Measurements from ENCODE around the gene TSPAN14. TPM values are rescaled to one million over a fixed set of nuclear protein-coding genes. Genes with fewer than 3 reads are reported as not detected.

TSPAN14 gene
- total RNA-seq, 2 donors from 2014 or later: 83.5 to 91.7 TPM

DNA sequence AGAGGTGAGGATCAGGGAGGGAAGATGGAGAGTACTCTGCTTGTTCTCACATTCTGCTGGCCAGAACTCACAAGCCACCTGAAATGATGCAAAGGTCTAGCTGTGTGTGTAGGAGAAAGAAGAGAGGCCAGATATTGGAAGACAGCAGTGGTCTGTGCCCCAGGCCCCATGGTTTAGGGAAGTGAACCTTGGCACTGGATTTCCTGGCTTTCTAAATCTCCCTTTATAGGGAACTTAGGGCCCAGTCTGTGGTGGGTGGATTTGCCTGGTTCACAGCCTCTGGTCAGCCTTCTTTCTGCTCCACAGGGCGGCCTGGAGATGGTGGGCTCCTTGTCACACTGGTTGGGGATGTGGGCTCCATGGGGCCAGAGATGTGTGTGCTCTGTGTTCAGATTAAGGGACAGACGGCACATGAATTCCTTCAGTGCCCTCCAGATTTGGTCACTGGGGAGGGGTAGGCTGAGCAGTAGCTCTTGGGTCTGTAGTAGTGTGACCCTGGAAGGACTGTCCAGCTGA, 74.1 kb downstream of the TSPAN14 start:
- no peak overlapping the region for H3K4me3 ChIP-seq
- no peak overlapping the region for H3K27ac ChIP-seq
- H3K9me3 ChIP-seq: no peaks in the 10 kb centered on the region
- DNase-seq: no peak
- intact Hi-C loops (cut with DNase I): no loop called here
- H3K36me3 ChIP-seq: no peaks in the 10 kb centered on the region
- no peak overlapping the region for H3K9ac ChIP-seq (ENCODE audit: low read depth in 2 of 2, low read length in 2 of 2)
- no peaks in the 10 kb centered on the region for H3K27me3 ChIP-seq
- TF ChIP-seq, protein P1, sequence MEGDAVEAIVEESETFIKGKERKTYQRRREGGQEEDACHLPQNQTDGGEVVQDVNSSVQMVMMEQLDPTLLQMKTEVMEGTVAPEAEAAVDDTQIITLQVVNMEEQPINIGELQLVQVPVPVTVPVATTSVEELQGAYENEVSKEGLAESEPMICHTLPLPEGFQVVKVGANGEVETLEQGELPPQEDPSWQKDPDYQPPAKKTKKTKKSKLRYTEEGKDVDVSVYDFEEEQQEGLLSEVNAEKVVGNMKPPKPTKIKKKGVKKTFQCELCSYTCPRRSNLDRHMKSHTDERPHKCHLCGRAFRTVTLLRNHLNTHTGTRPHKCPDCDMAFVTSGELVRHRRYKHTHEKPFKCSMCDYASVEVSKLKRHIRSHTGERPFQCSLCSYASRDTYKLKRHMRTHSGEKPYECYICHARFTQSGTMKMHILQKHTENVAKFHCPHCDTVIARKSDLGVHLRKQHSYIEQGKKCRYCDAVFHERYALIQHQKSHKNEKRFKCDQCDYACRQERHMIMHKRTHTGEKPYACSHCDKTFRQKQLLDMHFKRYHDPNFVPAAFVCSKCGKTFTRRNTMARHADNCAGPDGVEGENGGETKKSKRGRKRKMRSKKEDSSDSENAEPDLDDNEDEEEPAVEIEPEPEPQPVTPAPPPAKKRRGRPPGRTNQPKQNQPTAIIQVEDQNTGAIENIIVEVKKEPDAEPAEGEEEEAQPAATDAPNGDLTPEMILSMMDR (IDR thresholded peaks at IDR 0.05): no peak
- H3K4me1 ChIP-seq: no peaks in the 10 kb centered on the region

DNA sequence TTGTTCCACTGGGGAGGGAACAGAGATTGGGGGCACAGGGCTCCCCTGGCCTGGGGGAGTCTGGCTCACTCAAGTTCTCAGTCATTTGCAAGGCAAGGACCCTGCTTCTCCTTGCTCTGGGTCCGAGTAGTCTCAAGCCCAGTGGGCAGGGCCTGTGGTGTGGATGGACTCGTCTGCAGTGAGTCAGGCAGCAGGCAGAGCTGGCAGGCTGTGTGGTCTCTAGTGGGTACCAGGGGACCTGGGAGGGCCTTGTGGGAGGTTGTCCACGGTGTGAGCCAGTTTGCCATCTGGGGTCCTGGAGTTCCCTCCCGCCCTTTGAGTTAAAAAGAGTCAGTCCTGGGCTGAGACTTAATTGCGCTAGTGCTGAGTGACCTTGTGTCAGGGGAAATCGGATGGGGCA, 74.8 kb downstream of the TSPAN14 start:
- Histone ChIP-seq H3K27me3 (no peaks in the 10 kb centered on the region), H3K9ac (ENCODE audit: low read depth in 2 of 2, low read length in 2 of 2) (no peak overlapping the region), H3K36me3 (no peaks in the 10 kb centered on the region), H3K4me3 (no peak overlapping the region), H3K4me1 (no peaks in the 10 kb centered on the region), H3K27ac (no peak overlapping the region), H3K9me3 (no peaks in the 10 kb centered on the region)
- TF ChIP-seq, protein P1 (IDR thresholded peaks at IDR 0.05): no peak
- intact Hi-C loops (cut with DNase I): no loop called here
- DNase-seq: no peak

DNA sequence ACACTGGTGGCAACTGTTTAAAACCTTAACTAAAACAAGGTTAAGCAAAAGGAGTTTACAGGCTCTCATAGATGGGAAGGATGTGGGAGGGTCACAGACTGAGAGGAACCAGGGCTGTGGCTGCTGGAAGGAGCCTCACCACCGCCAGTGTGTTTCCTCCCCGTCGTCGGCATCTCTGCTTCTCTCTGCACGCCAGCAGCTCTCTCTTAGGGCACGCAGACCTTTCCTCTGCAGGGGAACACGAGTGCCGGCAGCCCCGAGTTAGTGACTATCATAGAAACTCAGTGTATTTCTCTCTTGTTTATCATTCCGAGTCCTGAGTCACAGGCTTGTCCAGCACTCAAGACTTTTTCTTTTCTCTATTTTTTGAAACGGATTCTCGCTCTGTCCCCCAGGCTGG, 75.5 kb downstream of the TSPAN14 start:
- Histone ChIP-seq H3K27ac (no peak overlapping the region), H3K4me3 (no peak overlapping the region), H3K27me3 (no peaks in the 10 kb centered on the region), H3K9me3 (no peaks in the 10 kb centered on the region), H3K9ac (ENCODE audit: low read depth in 2 of 2, low read length in 2 of 2) (no peak overlapping the region), H3K36me3 (no peaks in the 10 kb centered on the region), H3K4me1 (no peaks in the 10 kb centered on the region)
- intact Hi-C loops (cut with DNase I): no loop called here
- no peak for DNase-seq
- TF ChIP-seq, protein P1 (IDR thresholded peaks at IDR 0.05): no peak

DNA sequence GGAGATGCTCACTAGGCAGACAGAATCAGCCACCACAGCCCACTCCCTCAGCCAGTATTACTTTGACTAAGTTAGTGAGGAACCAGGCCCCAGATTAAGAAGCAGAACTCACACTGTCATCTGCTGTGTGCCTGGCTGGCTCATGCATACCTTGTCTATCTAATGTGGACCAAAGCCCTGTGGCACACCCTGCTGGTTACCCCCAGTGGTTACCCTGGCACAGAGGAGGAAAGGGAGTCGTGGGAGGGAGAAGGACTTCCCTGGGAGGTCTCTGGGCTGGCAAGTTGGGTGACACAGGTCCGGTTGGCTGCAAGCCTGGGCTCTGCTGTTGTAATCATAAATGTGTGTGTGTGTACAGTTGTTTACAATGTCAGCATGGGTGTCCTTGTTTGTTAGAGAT, 76.1 kb downstream of the TSPAN14 start:
- Histone ChIP-seq H3K9me3 (no peaks in the 10 kb centered on the region), H3K27me3 (no peaks in the 10 kb centered on the region), H3K27ac (no peak overlapping the region), H3K4me3 (no peak overlapping the region), H3K36me3 (no peaks in the 10 kb centered on the region), H3K9ac (ENCODE audit: low read depth in 2 of 2, low read length in 2 of 2) (no peak overlapping the region), H3K4me1 (no peaks in the 10 kb centered on the region)
- no peak for DNase-seq
- intact Hi-C loops (cut with DNase I): no loop called here
- TF ChIP-seq, protein P1 (IDR thresholded peaks at IDR 0.05): no peak

DNA sequence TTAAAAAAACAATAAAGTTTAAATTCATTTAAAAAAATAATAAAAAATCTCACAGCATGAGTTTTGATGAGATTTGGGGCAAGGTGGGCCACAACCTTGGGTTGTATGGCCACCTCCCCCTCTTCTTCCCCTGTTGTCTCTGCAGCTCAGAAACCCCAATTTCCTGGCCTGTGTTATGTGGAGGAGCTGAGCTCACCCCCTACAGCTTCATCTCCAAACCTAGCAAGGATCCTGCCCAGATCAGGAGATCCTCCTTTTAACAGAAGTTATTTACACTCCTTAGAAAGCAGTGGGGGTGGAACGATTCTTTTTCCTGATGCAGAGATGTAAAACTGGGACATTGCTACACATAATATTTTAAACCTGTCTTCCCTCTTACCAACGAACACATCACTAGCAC, 76.7 kb downstream of the TSPAN14 start:
- Histone ChIP-seq H3K4me1 (no peaks in the 10 kb centered on the region), H3K9ac (ENCODE audit: low read depth in 2 of 2, low read length in 2 of 2) (no peak overlapping the region), H3K27me3 (no peaks in the 10 kb centered on the region), H3K4me3 (no peak overlapping the region), H3K36me3 (no peaks in the 10 kb centered on the region), H3K27ac (no peak overlapping the region), H3K9me3 (no peaks in the 10 kb centered on the region)
- TF ChIP-seq, protein P1 (IDR thresholded peaks at IDR 0.05): no peak
- no peak for DNase-seq
- intact Hi-C loops (cut with DNase I): no loop called here

Data from colonic mucosa (tissue), 4 donors.